T follicular helper cell (primary cell): ENCODE data around the gene ULK2.
"Not testable (repeated sequence)": the region's sequence is repeated elsewhere in the genome, so short reads cannot be mapped to it uniquely, and the experiment has no call there.

ENCODE experiments used
- DNase-seq: peaks from one replicate; pipeline ENCODE4 v3.0.0-alpha.2; 2020; ENCODE audit warnings: low read depth
- total RNA-seq, 2 experiments: gene quantifications; one replicate each; lab custom pipeline; 2026; lab: John Stamatoyannopoulos, UW

The ULK2 gene
- total RNA-seq, result 12.3 to 25.9 reads per million in 2 experiments

DNA sequence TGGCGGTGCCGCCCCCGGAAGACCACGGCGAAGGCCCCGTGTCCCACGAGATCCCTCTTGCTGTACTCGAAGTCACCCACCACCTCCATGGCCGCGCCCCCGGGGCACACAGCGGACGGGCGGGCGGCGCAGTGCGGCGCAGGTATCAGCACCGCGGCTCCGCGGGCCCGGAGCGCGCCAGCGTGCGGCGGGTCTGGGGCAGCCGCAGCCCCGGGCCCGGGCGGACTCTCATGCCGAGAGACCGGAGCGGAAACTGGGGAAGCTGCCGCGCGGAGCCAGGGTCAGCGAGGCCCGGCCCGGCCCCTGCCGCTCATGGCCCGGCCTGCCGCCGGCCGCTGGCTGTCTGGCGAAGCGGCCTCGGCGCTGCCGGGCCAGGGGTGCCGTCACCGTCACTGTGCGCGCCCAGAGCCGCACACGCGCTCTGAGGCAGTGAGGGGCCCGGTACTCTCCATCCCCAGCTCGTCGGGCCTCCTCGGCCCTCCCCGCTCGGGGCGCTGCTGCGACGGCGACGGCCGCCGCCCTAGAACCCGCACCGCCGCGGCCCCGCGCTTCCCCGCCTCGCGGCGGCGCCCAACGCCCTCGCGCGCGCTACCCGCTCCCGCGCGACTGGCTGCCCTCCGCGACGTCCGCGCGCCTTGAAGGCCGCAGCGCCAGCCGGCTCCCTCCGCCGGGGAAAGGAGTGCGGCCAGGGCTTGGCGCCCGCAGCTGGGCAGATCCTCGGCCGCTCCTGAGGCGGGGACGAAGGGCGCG is at the start of gene ULK2:
TSS of gene ULK2 (minus strand) at position 608 of the 750 bp plus-strand sequence. CDS start at position 89, 519 bp downstream.
- peak; percentile 7 for DNase-seq

- no peak for DNase-seq
Measured at GRCh38 chr17:19915245-19915978, 47.7 kb upstream of the ULK2 start.

DNA sequence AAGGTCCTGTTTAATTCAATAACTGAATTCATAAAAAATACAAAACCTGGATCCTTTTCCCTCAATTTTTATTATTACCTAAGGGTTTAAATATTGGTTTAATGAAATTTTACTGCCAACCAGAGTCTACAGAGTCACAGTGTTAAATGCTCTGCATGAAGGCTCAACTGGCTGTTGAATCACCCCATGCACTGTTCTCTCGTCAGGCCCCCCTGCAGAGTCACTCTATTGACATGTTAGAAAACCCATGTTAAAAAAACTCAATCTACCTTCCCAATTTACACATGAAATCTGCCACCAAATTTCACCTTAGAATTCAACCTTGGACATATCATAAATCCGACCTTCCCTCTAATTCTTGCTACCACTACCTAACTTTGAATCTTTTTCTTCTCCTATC is 43.3 kb upstream of the ULK2 start:
- no peak for DNase-seq

- no peak for DNase-seq
Measured at GRCh38 chr17:19909139-19909538, 41.4 kb upstream of the ULK2 start.

DNA sequence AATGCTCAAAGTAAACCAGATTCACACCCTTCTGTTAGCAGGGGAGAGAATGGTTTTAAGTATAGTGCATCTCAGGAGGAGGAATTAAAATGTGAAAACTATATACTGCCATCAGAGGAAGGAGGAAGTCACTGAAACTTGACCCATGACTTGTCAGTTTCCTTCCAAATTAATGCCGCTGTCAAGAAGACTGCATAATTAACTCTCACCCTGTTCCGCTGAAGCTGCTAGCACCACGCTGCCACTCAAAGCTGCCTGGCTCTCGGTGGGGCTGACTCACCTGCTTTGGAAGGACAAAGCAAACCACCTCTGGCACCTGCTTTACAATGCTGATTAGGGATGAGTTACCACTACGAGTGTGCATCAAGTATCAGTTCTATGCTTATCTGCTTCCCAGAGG is 37.8 kb upstream of the ULK2 start:
- DNase-seq, result no peak

- no peak for DNase-seq
Measured at GRCh38 chr17:19904924-19905323, 37.2 kb upstream of the ULK2 start.

DNA sequence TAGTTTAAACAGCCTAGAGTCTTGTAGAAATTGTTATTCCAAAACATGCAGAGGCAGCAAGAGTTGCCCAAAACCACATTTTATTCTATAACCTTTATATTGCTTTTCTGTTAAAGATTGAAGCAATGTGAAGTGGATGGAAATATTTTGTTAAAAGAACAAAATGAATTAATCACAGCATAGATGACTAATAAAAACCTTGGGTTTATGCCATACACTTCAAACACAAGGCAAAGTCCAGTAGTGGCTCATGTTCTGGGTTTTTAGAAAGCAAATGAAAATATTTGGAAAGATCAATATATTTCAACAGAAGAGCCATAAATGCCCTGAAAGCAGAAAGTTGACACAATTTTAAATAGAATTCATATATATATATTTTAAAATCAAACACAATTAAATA is 36.7 kb upstream of the ULK2 start:
- no peak for DNase-seq

DNA sequence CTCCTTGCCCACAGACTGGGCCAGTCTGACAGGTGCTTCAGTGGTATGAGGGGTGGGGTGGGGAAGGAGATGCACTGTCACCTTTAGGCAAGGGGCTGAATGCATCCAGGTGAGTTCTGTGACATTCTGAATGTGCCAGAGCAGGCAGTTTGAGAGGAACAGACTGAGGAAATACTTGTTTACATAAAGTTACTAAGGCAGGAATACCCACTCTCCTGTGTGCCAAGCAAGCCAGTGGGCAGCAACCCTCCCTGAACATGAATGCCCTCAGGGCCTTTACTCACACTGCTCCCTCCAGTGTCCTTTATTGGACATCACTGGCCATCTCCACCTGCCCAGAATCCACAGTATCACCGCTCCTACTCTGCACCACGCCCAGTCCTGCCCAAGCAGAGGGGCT is 33.1 kb upstream of the ULK2 start:
- DNase-seq, result no peak

DNA sequence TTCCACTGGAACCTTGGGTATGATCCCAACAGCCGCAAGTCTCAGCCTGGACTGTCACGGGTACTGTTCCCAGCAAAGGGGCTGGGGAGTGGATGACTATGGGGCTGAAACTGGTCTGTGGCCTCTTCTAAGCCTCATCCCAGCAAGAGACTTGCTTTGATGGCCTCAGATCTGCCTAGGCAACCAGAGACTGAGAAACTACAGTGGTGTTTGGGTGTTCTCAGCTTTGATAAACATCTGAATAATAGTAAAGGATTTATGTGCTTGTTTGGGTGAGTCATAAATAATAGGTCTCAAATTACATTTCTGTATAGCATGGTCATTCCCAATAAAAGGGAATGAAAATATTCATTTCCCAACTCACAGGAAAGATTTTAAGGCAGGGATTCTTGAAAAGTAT is 30.2 kb upstream of the ULK2 start:
- no peak for DNase-seq

- no peak for DNase-seq
Measured at GRCh38 chr17:19897090-19897837, 29.5 kb upstream of the ULK2 start.

DNA sequence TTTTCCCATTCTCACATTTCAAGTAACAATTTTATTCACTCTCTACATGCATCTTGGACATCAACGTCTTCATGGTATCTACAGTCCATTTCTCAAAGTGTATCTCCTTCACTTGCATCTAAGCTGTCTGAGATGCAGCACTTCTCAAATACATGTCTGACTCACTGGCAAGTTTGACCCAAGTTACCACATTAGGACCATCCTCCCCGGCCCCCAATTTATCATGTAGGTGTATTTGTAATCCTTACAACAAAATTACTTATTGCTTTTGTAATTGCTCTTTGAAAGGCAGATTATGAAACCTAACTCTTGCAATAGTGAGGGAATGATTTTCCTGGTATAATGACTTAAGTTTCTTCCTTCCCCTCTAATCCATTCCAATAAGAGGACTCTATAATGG is 28.9 kb upstream of the ULK2 start:
- no peak for DNase-seq

GRCh38 chr17:19890554-19890953 is 22.8 kb upstream of the ULK2 start:
- not testable (repeated sequence) for DNase-seq

GRCh38 chr17:19890001-19890400 is 22.3 kb upstream of the ULK2 start:
- not testable (repeated sequence) for DNase-seq

- no peak for DNase-seq
Measured at GRCh38 chr17:19886116-19886515, 18.4 kb upstream of the ULK2 start.

DNA sequence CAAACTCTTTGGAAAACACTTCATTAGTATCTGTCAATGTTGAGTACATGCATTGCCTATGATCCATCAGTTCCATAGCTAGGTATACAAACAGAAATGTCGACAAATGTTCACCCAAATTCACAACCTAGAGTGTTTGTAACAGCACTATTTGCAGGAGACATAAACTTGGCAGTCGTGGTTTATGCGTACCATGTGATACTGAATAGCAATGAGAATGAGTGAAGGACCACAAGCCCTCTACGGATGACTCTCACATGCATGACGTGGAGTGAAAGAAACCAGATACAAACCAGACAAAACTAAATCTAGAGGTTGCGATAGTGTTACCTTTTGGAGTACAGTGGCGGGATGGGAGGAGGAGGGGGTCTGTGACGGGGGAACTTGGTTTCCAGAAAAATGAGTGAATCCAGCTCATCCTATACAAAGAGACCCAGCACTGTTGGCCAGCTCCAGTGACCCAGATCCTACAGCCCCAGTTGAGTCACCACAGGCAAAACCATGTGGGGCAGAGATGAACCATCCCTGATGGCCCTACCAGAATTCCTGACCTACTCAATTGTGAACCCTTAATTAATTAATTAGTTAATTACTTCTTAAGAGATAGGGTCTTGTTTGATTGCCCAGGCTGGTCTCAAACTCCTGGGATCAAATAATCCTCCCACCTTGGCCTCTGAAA is 15.9 kb upstream of the ULK2 start:
- no peak for DNase-seq

GRCh38 chr17:19880393-19880792 is 12.7 kb upstream of the ULK2 start:
- no peak for DNase-seq

GRCh38 chr17:19877364-19877945 is 9.7 kb upstream of the ULK2 start:
- DNase-seq, result no peak

DNA sequence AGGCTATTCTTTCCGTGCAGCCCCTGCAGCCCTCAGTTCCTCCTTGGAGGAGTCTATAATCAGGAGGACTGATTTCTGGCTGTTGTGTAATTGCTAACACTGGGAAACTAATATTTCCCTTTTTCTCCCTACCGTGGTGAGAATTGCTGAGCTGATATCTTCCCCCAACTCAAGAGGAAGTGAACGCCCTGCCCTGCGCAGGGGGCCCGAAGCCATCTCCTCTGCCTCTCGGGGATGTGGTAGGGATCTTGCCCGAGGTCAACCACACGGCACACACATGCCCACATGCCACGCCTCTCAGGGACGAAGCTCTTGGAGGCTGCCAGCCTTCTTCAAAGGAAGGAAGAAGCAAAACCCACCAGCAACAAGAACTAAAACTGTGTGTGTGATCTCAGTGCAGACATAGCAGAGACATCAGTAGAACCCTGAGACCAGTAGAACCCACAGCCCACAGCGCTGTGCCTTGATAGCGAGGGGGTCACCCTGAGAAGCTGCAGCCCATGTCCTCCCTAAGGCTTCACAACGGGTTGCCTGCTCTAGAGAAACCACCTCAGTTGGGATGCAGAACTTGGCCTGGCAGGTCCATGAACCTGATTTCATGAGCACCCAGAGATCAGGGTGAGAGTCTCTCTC is 8.9 kb upstream of the ULK2 start:
- DNase-seq, result no peak

- DNase-seq, result no peak
Measured at GRCh38 chr17:19874256-19874655, 6.5 kb upstream of the ULK2 start.

GRCh38 chr17:19873346-19873745 is 5.6 kb upstream of the ULK2 start:
- no peak for DNase-seq

DNA sequence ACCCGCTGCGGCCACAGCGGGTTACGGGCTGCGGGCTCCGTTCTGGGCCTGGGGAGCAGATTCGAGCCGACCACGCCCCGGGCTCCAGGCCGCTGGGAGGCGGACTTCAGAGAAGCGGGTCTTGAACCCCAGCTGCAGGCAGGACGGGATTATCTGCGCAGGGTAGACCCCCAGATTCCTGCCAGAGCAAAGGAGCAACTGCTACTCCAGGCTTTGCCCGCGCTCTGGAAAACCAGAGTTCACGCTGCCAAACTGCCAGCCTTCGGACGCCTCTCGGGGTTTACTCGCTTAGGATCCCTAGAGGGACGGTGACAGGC is 301 bp upstream of the ULK2 start:
- DNase-seq, result no peak

GRCh38 chr17:19867079-19867328 is 732 bp downstream of the ULK2 start:
- DNase-seq, result peak; percentile 4
